ENCODE results near the gene SYT17. TPM values are rescaled to one million over a fixed set of nuclear protein-coding genes. Genes with fewer than 3 reads are reported as not detected.

The SYT17 gene
- total RNA-seq, 1 donor from 2014 or later, result not detected

GRCh38 chr16:19172098-19172780, 4.2 kb downstream of the SYT17 start:
- Mint-ChIP-seq H3K4me3 (ENCODE audit: unreplicated experiment) (no peak overlapping the region), H3K27me3 (ENCODE audit: unreplicated experiment) (peaks cover 59% of the 10 kb centered on the region), H3K27ac (ENCODE audit: unreplicated experiment) (no peak overlapping the region), H3K9me3 (ENCODE audit: unreplicated experiment) (no peaks in the 10 kb centered on the region), H3K36me3 (ENCODE audit: unreplicated experiment) (no peaks in the 10 kb centered on the region), H3K4me1 (ENCODE audit: unreplicated experiment) (peaks cover 5% of the 10 kb centered on the region)
- TF ChIP-seq CTCF (IDR thresholded peaks at IDR 0.05), result no peak
- no peak for DNase-seq (ENCODE audit: extremely low spot score, unreplicated experiment)

- no peak for DNase-seq (ENCODE audit: extremely low spot score, unreplicated experiment)
- no peak for TF ChIP-seq CTCF (IDR thresholded peaks at IDR 0.05)
- H3K9me3 Mint-ChIP-seq (ENCODE audit: unreplicated experiment), result no peaks in the 10 kb centered on the region
- H3K27ac Mint-ChIP-seq (ENCODE audit: unreplicated experiment), result no peak overlapping the region
- H3K27me3 Mint-ChIP-seq (ENCODE audit: unreplicated experiment), result peaks cover 59% of the 10 kb centered on the region
- no peaks in the 10 kb centered on the region for H3K36me3 Mint-ChIP-seq (ENCODE audit: unreplicated experiment)
- no peak overlapping the region for H3K4me3 Mint-ChIP-seq (ENCODE audit: unreplicated experiment)
- peaks cover 5% of the 10 kb centered on the region for H3K4me1 Mint-ChIP-seq (ENCODE audit: unreplicated experiment)
Observed at GRCh38 chr16:19173059-19173458, 5.0 kb downstream of the SYT17 start.

- H3K4me1 Mint-ChIP-seq (ENCODE audit: unreplicated experiment), result peaks cover 5% of the 10 kb centered on the region
- DNase-seq (ENCODE audit: extremely low spot score, unreplicated experiment), result no peak
- H3K27ac Mint-ChIP-seq (ENCODE audit: unreplicated experiment), result no peak overlapping the region
- no peaks in the 10 kb centered on the region for H3K36me3 Mint-ChIP-seq (ENCODE audit: unreplicated experiment)
- H3K27me3 Mint-ChIP-seq (ENCODE audit: unreplicated experiment), result peaks cover 59% of the 10 kb centered on the region
- no peaks in the 10 kb centered on the region for H3K9me3 Mint-ChIP-seq (ENCODE audit: unreplicated experiment)
- no peak for TF ChIP-seq CTCF (IDR thresholded peaks at IDR 0.05)
- H3K4me3 Mint-ChIP-seq (ENCODE audit: unreplicated experiment), result no peak overlapping the region
Observed at GRCh38 chr16:19173649-19174383, 5.8 kb downstream of the SYT17 start.

GRCh38 chr16:19174478-19174877, 6.4 kb downstream of the SYT17 start:
- Mint-ChIP-seq H3K27me3 (ENCODE audit: unreplicated experiment) (peaks cover 55% of the 10 kb centered on the region), H3K27ac (ENCODE audit: unreplicated experiment) (no peak overlapping the region), H3K36me3 (ENCODE audit: unreplicated experiment) (no peaks in the 10 kb centered on the region), H3K9me3 (ENCODE audit: unreplicated experiment) (no peaks in the 10 kb centered on the region), H3K4me1 (ENCODE audit: unreplicated experiment) (peaks cover 2% of the 10 kb centered on the region), H3K4me3 (ENCODE audit: unreplicated experiment) (no peak overlapping the region)
- no peak for TF ChIP-seq CTCF (IDR thresholded peaks at IDR 0.05)
- no peak for DNase-seq (ENCODE audit: extremely low spot score, unreplicated experiment)

- Mint-ChIP-seq H3K9me3 (ENCODE audit: unreplicated experiment) (no peaks in the 10 kb centered on the region), H3K4me3 (ENCODE audit: unreplicated experiment) (no peak overlapping the region), H3K27me3 (ENCODE audit: unreplicated experiment) (peaks cover 45% of the 10 kb centered on the region), H3K27ac (ENCODE audit: unreplicated experiment) (no peak overlapping the region), H3K4me1 (ENCODE audit: unreplicated experiment) (no peaks in the 10 kb centered on the region), H3K36me3 (ENCODE audit: unreplicated experiment) (no peaks in the 10 kb centered on the region)
- DNase-seq (ENCODE audit: extremely low spot score, unreplicated experiment), result no peak
- no peak for TF ChIP-seq CTCF (IDR thresholded peaks at IDR 0.05)
Observed at GRCh38 chr16:19175492-19176262, 7.6 kb downstream of the SYT17 start.

Measured in osteocyte (in vitro differentiated cells).